Jurkat, Clone E6-1 (cell line): ENCODE measurements around the gene SDHAF3.
"Not testable (repeated sequence)": the region's sequence is repeated elsewhere in the genome, so short reads cannot be mapped to it uniquely, and the experiment has no call there.

ENCODE experiments used
- DNase-seq: peaks from one replicate; pipeline ENCODE4 v3.0.0-alpha.2; 2011; ENCODE audit warnings: low read depth, low spot score
- H3K4me3 ChIP-seq: 2 replicates; pipeline ENCODE4 v1.5.1; 2011; ENCODE audit warnings: mild to moderate bottlenecking, low read length, control low read depth, moderate library complexity

The SDHAF3 gene

DNA sequence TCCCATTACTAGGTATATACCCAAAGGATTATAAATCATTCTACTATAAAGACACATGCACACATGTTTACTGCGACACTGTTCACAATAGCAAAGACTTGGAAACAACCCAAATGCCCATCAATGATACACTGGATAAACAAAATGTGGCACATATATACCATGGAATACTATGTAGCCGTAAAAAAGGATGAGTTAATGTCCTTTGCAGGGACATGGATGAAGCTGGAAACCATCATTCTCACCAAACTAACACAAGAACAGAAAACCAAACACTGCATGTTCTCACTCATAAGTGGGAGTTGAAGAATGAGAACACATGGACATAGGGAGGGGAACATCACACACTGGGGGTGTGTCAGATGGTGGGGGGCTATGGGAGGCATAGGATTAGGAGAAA, 78.7 kb downstream of the SDHAF3 start:
- DNase-seq, H3K4me3 ChIP-seq: not testable (repeated sequence)

GRCh38 chr7:97198596-97198995, 81.1 kb downstream of the SDHAF3 start:
- DNase-seq: no peak
- H3K4me3 ChIP-seq: no peak overlapping the region

- no peak overlapping the region for H3K4me3 ChIP-seq
- DNase-seq: no peak
These were observed 82.5 kb downstream of the SDHAF3 start for GRCh38 chr7:97200018-97200417.

GRCh38 chr7:97203957-97204356, 86.5 kb downstream of the SDHAF3 start:
- no peak overlapping the region for H3K4me3 ChIP-seq
- no peak for DNase-seq

GRCh38 chr7:97204821-97205220, 87.3 kb downstream of the SDHAF3 start:
- no peak for DNase-seq
- H3K4me3 ChIP-seq: no peak overlapping the region

DNA sequence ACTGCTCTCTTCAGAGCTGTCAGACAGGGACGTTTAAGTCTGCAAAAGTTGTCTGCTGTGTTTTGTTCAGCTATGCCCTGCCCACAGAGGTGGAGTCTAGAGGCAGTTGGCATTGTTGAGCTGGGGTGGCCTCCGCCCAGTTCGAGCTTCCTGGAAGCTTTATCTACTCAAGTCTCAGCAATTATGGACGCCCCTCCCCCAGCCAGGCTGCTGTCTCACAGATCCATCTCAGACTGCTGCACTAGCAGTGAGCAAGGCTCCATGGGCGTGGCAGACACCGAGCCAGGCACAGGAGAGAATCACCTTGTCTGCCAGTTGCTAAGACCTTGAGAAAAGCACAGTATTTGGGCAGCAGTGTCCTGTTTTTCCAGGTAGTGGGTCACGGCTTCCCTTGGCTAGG, 98.1 kb downstream of the SDHAF3 start:
- peak; percentile 51 for DNase-seq

DNA sequence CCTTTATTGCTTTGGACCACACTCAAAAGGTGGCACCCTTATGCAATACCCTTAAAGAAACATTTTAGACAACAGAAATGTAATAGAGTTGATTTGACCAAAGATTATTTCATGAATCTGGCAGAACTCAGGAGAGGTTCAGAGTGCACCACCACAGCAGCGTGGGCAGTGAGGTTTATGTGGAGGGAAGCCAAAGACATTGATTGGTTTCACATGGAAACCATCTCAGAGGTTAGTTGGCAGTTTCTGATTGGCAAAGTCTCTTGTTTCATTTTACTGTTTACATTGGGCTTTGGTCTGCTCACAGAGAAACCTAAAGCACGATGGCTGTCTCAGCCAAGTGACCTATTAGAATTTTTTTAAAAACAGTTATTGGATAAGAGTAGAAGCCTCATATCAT, 101.3 kb downstream of the SDHAF3 start:
- no peak for DNase-seq
- no peak overlapping the region for H3K4me3 ChIP-seq

More for the DNA sequence above, 98.1 kb downstream of the SDHAF3 start:
- no peak overlapping the region for H3K4me3 ChIP-seq

DNA sequence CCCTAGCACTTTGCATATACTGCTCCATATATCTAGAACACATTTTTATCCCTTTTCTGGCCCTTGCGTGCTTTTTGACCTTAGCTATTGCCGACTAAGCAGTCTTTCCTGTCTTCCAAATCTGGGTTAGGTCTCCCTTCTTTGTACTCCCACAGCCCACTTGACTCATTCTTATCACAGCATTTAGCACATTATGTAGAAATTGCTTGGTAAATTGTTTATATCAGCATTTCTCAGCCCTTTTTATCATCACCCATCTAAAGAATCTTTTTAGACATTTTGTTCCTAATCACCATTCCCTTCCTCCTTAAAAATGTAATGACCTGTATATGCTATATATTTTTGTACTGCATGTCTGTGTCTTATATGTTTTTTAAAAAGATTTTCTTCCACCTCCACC, 101.7 kb downstream of the SDHAF3 start:
- DNase-seq: no peak
- H3K4me3 ChIP-seq: no peak overlapping the region

- no peak for DNase-seq
- no peak overlapping the region for H3K4me3 ChIP-seq
These were observed 106.8 kb downstream of the SDHAF3 start for GRCh38 chr7:97224316-97224715.

- no peak for DNase-seq
- no peak overlapping the region for H3K4me3 ChIP-seq
These were observed 109.0 kb downstream of the SDHAF3 start for GRCh38 chr7:97226541-97226940.
